GM12878 (cell line): ENCODE results near the gene TTC31. TPM values are rescaled to one million over a fixed set of nuclear protein-coding genes. Genes with fewer than 3 reads are reported as not detected.
A peak's percentile ranks its signal among the peaks of the same experiment; 100 is the strongest.

ENCODE experiments used
- CBX5 ChIP-seq: sonication (generic); IDR thresholded peaks from 2 replicates; pipeline ENCODE4 v1.6.1; 2016; ENCODE audit warnings: low read depth, moderate library complexity, mild to moderate bottlenecking, inconsistent platforms
- CREM ChIP-seq: IDR thresholded peaks from 2 replicates; pipeline ENCODE4 v1.6.1; 2014; ENCODE audit warnings: antibody characterized with exemption, low read depth
- EP300 ChIP-seq, 2 experiments: fragments of 150-350 bp in 1 of 2; IDR thresholded peaks; 2 replicates each; pipeline ENCODE4 v1.6.1; 2011 to 2012; ENCODE audit warnings: low read depth in 2 of 2, low read length in 2 of 2, borderline replicate concordance in 1 of 2, improper control_type of control experiment in 1 of 2, inconsistent platforms in 1 of 2; ENCODE audit not compliant: control insufficient read depth in 1 of 2
- ETV6 ChIP-seq, 2 experiments: fragments of 450-650 bp in 1 of 2; IDR thresholded peaks in 1 of 2; conservative IDR thresholded peaks in 1 of 2; 2 replicates each; pipeline ENCODE4 v1.6.1; 2014; ENCODE audit warnings: antibody characterized with exemption in 1 of 2, borderline replicate concordance in 1 of 2, low read depth in 1 of 2, mild to moderate bottlenecking in 1 of 2, moderate library complexity in 1 of 2
- FOXM1 ChIP-seq: IDR thresholded peaks from 2 replicates; pipeline ENCODE4 v1.6.1; 2012; ENCODE audit warnings: low read depth, mild to moderate bottlenecking, inconsistent platforms, low read length, moderate library complexity
- GABPA ChIP-seq: IDR thresholded peaks from 2 replicates; pipeline ENCODE4 v1.6.1; 2014; ENCODE audit warnings: antibody characterized with exemption, low read depth, mild to moderate bottlenecking, inconsistent platforms
- NBN ChIP-seq: fragments of 450-650 bp; IDR thresholded peaks from 2 replicates; pipeline ENCODE4 v1.6.1; 2016
- RCOR1 ChIP-seq: conservative IDR thresholded peaks from 2 replicates; pipeline ENCODE4 v1.6.1; 2012; ENCODE audit warnings: low read depth, low read length, improper control_type of control experiment
- STAT1 ChIP-seq: fragments of 450-650 bp; conservative IDR thresholded peaks from 2 replicates; pipeline ENCODE4 v1.6.1; 2014; ENCODE audit warnings: antibody characterized with exemption, mild to moderate bottlenecking
- TAF1 ChIP-seq: IDR thresholded peaks from 2 replicates; pipeline ENCODE4 v1.6.1; 2011; ENCODE audit warnings: mild to moderate bottlenecking, low read depth, low read length, borderline replicate concordance
- TCF7 ChIP-seq: IDR thresholded peaks from 2 replicates; pipeline ENCODE4 v1.6.1; 2014; ENCODE audit warnings: antibody characterized with exemption, borderline replicate concordance
- YBX1 ChIP-seq: fragments of 450-650 bp; IDR thresholded peaks from 2 replicates; pipeline ENCODE4 v1.6.1; 2016; ENCODE audit warnings: antibody characterized with exemption
- ZNF274 ChIP-seq: IDR thresholded peaks from one replicate; pipeline ENCODE4 v1.8.0; 2011; ENCODE audit not compliant: insufficient read length, insufficient read depth
- polyA plus RNA-seq, 11 experiments: library from polyadenylated mRNA; depleted of rRNA in 4 of 11; unstranded in 6 of 11; stranded (reverse) in 5 of 11; fragments of >200 nt; fragmentation: Nextera tagmentation in 4 of 11; fragmentation: Illumina TruSeq in 1 of 11; extraction: Ambion mirVana in 4 of 11; extraction: Trizol in 1 of 11; gene quantifications; 1 replicate in 1 of 11; 2 replicates in 10 of 11; pipeline versions ENCODE4 v1.2.1 to v1.2.3, GENCODE V29; 2011 to 2016; ENCODE audit warnings: inconsistent platforms in 2 of 11, missing spikeins in 2 of 11, low read depth in 1 of 11
- total RNA-seq, 4 experiments: library from RNA; depleted of rRNA in 3 of 4; stranded (reverse); fragments of >200 nt in 3 of 4; fragmentation: Illumina TruSeq in 1 of 4; extraction: Trizol in 1 of 4; gene quantifications; 2 replicates each; pipeline versions ENCODE4 v1.2.1 to v1.2.3, GENCODE V29; 2013 to 2021
- TF ChIP-seq, protein P1 (sequence below): IDR thresholded peaks from 2 replicates; pipeline ENCODE4 v1.6.1; 2012; ENCODE audit warnings: low read depth, low read length, improper control_type of control experiment
- TF ChIP-seq, protein P2 (sequence below): fragments of 150-350 bp; IDR thresholded peaks from 2 replicates; pipeline ENCODE4 v1.6.1; 2016; ENCODE audit warnings: low read depth, low read length
- TF ChIP-seq, protein P3 (sequence below): fragments of 450-650 bp; conservative IDR thresholded peaks from 2 replicates; pipeline ENCODE4 v1.6.1; 2017; ENCODE audit warnings: mild to moderate bottlenecking, moderate library complexity
- TF ChIP-seq, protein P4 (sequence below): fragments of 450-650 bp; IDR thresholded peaks from 2 replicates; pipeline ENCODE4 v1.6.1; 2017; ENCODE audit warnings: borderline replicate concordance

Gene TTC31
- total and polyA plus RNA-seq, 10 of the 15 experiments (the other 5 are each of a cell fraction or from before 2014, with no cell fraction given): 6.5 to 34.9 (median 25.9) TPM

DNA sequence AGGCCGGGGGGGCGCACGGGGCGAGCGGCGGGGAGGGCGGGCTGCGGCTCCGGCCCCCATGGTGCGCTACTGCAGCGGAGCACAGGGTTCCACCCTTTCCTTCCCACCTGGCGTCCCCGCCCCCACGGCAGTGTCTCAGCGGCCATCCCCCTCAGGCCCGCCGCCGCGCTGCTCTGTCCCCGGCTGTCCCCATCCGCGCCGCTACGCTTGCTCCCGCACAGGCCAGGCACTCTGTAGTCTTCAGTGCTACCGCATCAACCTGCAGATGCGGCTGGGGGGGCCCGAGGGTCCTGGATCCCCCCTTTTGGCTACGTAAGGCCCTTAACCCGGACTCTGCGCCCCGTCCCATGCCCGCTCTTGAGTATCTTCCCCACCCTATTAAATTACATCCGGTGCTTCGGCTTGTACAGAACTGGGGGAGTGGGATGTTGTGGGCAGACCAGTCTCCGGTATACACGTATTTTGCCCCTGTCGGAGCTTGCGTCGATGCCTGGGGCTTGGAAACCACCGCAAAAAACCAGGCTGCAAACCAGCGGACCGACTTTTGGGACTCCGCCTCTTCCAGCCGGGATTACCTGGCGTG is 25.2 kb upstream of the TTC31 start (continued):
- no peak for TF ChIP-seq FOXM1
- 0 out of 2 replicates have a peak, but pooled peaks have one; percentile 18 for TF ChIP-seq CBX5
- TF ChIP-seq ZNF274: no peak
- 0 out of 2 replicates have a peak, but pooled peaks have one; percentile 75 for TF ChIP-seq STAT1
- TF ChIP-seq, protein P1, sequence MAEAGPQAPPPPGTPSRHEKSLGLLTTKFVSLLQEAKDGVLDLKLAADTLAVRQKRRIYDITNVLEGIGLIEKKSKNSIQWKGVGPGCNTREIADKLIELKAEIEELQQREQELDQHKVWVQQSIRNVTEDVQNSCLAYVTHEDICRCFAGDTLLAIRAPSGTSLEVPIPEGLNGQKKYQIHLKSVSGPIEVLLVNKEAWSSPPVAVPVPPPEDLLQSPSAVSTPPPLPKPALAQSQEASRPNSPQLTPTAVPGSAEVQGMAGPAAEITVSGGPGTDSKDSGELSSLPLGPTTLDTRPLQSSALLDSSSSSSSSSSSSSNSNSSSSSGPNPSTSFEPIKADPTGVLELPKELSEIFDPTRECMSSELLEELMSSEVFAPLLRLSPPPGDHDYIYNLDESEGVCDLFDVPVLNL: no peak
- TF ChIP-seq, protein P2, sequence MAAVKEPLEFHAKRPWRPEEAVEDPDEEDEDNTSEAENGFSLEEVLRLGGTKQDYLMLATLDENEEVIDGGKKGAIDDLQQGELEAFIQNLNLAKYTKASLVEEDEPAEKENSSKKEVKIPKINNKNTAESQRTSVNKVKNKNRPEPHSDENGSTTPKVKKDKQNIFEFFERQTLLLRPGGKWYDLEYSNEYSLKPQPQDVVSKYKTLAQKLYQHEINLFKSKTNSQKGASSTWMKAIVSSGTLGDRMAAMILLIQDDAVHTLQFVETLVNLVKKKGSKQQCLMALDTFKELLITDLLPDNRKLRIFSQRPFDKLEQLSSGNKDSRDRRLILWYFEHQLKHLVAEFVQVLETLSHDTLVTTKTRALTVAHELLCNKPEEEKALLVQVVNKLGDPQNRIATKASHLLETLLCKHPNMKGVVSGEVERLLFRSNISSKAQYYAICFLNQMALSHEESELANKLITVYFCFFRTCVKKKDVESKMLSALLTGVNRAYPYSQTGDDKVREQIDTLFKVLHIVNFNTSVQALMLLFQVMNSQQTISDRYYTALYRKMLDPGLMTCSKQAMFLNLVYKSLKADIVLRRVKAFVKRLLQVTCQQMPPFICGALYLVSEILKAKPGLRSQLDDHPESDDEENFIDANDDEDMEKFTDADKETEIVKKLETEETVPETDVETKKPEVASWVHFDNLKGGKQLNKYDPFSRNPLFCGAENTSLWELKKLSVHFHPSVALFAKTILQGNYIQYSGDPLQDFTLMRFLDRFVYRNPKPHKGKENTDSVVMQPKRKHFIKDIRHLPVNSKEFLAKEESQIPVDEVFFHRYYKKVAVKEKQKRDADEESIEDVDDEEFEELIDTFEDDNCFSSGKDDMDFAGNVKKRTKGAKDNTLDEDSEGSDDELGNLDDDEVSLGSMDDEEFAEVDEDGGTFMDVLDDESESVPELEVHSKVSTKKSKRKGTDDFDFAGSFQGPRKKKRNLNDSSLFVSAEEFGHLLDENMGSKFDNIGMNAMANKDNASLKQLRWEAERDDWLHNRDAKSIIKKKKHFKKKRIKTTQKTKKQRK: no peak
- TF ChIP-seq NBN: peak; percentile 82
- TF ChIP-seq RCOR1: no peak
- TF ChIP-seq TCF7: no peak
- TF ChIP-seq GABPA: peak; percentile 69
- TF ChIP-seq CREM: no peak; the same call in 1 of the 2 replicates
- TF ChIP-seq, protein P3, sequence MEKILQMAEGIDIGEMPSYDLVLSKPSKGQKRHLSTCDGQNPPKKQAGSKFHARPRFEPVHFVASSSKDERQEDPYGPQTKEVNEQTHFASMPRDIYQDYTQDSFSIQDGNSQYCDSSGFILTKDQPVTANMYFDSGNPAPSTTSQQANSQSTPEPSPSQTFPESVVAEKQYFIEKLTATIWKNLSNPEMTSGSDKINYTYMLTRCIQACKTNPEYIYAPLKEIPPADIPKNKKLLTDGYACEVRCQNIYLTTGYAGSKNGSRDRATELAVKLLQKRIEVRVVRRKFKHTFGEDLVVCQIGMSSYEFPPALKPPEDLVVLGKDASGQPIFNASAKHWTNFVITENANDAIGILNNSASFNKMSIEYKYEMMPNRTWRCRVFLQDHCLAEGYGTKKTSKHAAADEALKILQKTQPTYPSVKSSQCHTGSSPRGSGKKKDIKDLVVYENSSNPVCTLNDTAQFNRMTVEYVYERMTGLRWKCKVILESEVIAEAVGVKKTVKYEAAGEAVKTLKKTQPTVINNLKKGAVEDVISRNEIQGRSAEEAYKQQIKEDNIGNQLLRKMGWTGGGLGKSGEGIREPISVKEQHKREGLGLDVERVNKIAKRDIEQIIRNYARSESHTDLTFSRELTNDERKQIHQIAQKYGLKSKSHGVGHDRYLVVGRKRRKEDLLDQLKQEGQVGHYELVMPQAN: peak; percentile 82
- 0 out of 2 replicates have a peak, but pooled peaks have one; percentile 32 for TF ChIP-seq TAF1
- TF ChIP-seq EP300 (IDR thresholded peaks at IDR 0.05; ENCODE audit: borderline replicate concordance in 1 of 2, control insufficient read depth in 1 of 2, low read depth in 2 of 2, low read length in 2 of 2): 0 out of 4 replicates have a peak, but pooled peaks of 1 of the 2 experiments have one; percentile 27
- TF ChIP-seq, protein P4, sequence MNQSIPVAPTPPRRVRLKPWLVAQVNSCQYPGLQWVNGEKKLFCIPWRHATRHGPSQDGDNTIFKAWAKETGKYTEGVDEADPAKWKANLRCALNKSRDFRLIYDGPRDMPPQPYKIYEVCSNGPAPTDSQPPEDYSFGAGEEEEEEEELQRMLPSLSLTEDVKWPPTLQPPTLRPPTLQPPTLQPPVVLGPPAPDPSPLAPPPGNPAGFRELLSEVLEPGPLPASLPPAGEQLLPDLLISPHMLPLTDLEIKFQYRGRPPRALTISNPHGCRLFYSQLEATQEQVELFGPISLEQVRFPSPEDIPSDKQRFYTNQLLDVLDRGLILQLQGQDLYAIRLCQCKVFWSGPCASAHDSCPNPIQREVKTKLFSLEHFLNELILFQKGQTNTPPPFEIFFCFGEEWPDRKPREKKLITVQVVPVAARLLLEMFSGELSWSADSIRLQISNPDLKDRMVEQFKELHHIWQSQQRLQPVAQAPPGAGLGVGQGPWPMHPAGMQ: no peak
- 0 out of 4 replicates have a peak, but pooled peaks of 1 of the 2 experiments have one; percentile 15 for TF ChIP-seq ETV6 (conservative IDR thresholded peaks at IDR 0.05 in 1 of 2, IDR thresholded peaks at IDR 0.05 in 1 of 2; ENCODE audit: borderline replicate concordance in 1 of 2, low read depth in 1 of 2)
- no peak for TF ChIP-seq YBX1
